Ishikawa (cell line): ENCODE results near the gene ARFGAP3.
A peak's percentile ranks its signal among the peaks of the same experiment; 100 is the strongest.

Source experiments
- CEBPB ChIP-seq: IDR thresholded peaks from 2 replicates; pipeline ENCODE4 v1.6.1; 2012
- CREB1 ChIP-seq: IDR thresholded peaks from 2 replicates; pipeline ENCODE4 v1.6.1; 2012; ENCODE audit warnings: low read depth
- EGR1 ChIP-seq: IDR thresholded peaks from 2 replicates; pipeline ENCODE4 v1.6.1; 2012
- EP300 ChIP-seq: IDR thresholded peaks from 2 replicates; pipeline ENCODE4 v1.6.1; 2012; ENCODE audit warnings: borderline replicate concordance
- FOXM1 ChIP-seq: IDR thresholded peaks from 2 replicates; pipeline ENCODE4 v1.6.1; 2012; ENCODE audit warnings: low read depth, borderline replicate concordance
- MAX ChIP-seq: IDR thresholded peaks from 2 replicates; pipeline ENCODE4 v1.6.1; 2012
- NFIC ChIP-seq: IDR thresholded peaks from 2 replicates; pipeline ENCODE4 v1.6.1; 2012
- RAD21 ChIP-seq: IDR thresholded peaks from 2 replicates; pipeline ENCODE4 v1.6.1; 2012; ENCODE audit warnings: low read depth
- REST ChIP-seq: IDR thresholded peaks from 2 replicates; pipeline ENCODE4 v1.6.1; 2012; ENCODE audit warnings: low read depth, mild to moderate bottlenecking
- TAF1 ChIP-seq: IDR thresholded peaks from 2 replicates; pipeline ENCODE4 v1.6.1; 2012; ENCODE audit warnings: low read depth, mild to moderate bottlenecking
- TCF12 ChIP-seq: IDR thresholded peaks from 2 replicates; pipeline ENCODE4 v1.6.1; 2012; ENCODE audit warnings: low read depth
- TEAD4 ChIP-seq: IDR thresholded peaks from 2 replicates; pipeline ENCODE4 v1.6.1; 2012
- USF1 ChIP-seq: IDR thresholded peaks from 2 replicates; pipeline ENCODE4 v1.6.1; 2012
- YY1 ChIP-seq: IDR thresholded peaks from 2 replicates; pipeline ENCODE4 v1.6.1; 2012; ENCODE audit warnings: low read depth
- ZBTB7A ChIP-seq: IDR thresholded peaks from 2 replicates; pipeline ENCODE4 v1.6.1; 2012; ENCODE audit warnings: low read depth

Gene ARFGAP3

GRCh38 chr22:42769574-42770447 is 87.3 kb downstream of the ARFGAP3 start:
- TF ChIP-seq CEBPB (no peak), USF1 (no peak), CREB1 (no peak), ZBTB7A (0 out of 2 replicates have a peak, but pooled peaks have one; percentile 4)

GRCh38 chr22:42769238-42769573 is 87.9 kb downstream of the ARFGAP3 start:
- no peak for TF ChIP-seq TEAD4
- no peak for TF ChIP-seq REST

GRCh38 chr22:42768385-42769035 is 88.6 kb downstream of the ARFGAP3 start:
- TF ChIP-seq EGR1 (no peak), FOXM1 (no peak), REST (no peak), TCF12 (no peak), ZBTB7A (no peak), TEAD4 (no peak), MAX (no peak), YY1 (no peak), USF1 (no peak), TAF1 (no peak), CREB1 (no peak), CEBPB (no peak), NFIC (no peak), EP300 (no peak)

- TF ChIP-seq EP300 (no peak), TCF12 (no peak), EGR1 (no peak), CEBPB (no peak), CREB1 (no peak), FOXM1 (no peak), RAD21 (no peak), ZBTB7A (no peak)
Observed at GRCh38 chr22:42766860-42767259, 90.2 kb downstream of the ARFGAP3 start.

GRCh38 chr22:42764895-42765363 is 92.1 kb downstream of the ARFGAP3 start:
- TF ChIP-seq TEAD4 (no peak), REST (no peak), CREB1 (no peak), USF1 (no peak), TAF1 (no peak), EGR1 (no peak), ZBTB7A (no peak), RAD21 (no peak), FOXM1 (no peak)
